Activated CD4-positive, alpha-beta memory T cell treated with anti-CD3 and anti-CD28 coated beads for 36 hours (primary cell): Measurements from ENCODE around the gene DRAM2. TPM values are rescaled to one million over a fixed set of nuclear protein-coding genes. Genes with fewer than 3 reads are reported as not detected.
"Not testable (repeated sequence)": the region's sequence is repeated elsewhere in the genome, so short reads cannot be mapped to it uniquely, and the experiment has no call there.

Experiments
- CTCF ChIA-PET: fragments of 350-600 bp; sonication (Branson Sonifier 250); formaldehyde crosslinking; loops from one replicate; lab custom pipeline; 2021; ENCODE audit warnings: antibody characterized with exemption, inconsistent platforms; lab: Charles Lee
- POLR2A ChIA-PET: fragments of 350-600 bp; sonication (Branson Sonifier 250); formaldehyde crosslinking; loops from one replicate; lab custom pipeline; 2021; ENCODE audit warnings: antibody characterized with exemption; lab: Charles Lee
- DNase-seq: peaks from one replicate; pipeline ENCODE4 v3.0.0-alpha.2; 2020
- H3K27ac Mint-ChIP-seq: one replicate; pipeline ENCODE4 v1.8.0; 2021; ENCODE audit warnings: mixed read lengths
- H3K27me3 Mint-ChIP-seq: one replicate; pipeline ENCODE4 v1.8.0; 2021; ENCODE audit warnings: mixed read lengths
- H3K36me3 Mint-ChIP-seq: one replicate; pipeline ENCODE4 v1.8.0; 2021; ENCODE audit warnings: mixed read lengths
- H3K4me1 Mint-ChIP-seq: one replicate; pipeline ENCODE4 v1.8.0; 2021; ENCODE audit warnings: low read depth, mixed read lengths
- H3K4me3 Mint-ChIP-seq: one replicate; pipeline ENCODE4 v1.8.0; 2021; ENCODE audit warnings: mild to moderate bottlenecking, mixed read lengths
- H3K9me3 Mint-ChIP-seq: one replicate; pipeline ENCODE4 v1.8.0; 2021; ENCODE audit warnings: mixed read lengths
- intact Hi-C: fragments of 100-400 bp; cut with micrococcal nuclease; formaldehyde crosslinking; loops from one replicate; pipeline ENCODE4 v1.15.1; 2023
- total RNA-seq, 2 experiments: library from RNA; stranded (reverse); gene quantifications; one replicate each; pipeline ENCODE4 v1.2.3, GENCODE V29; 2021

DRAM2 gene
- total RNA-seq, 2 experiments from 2014 or later, result 30.1 to 30.5 TPM

DNA sequence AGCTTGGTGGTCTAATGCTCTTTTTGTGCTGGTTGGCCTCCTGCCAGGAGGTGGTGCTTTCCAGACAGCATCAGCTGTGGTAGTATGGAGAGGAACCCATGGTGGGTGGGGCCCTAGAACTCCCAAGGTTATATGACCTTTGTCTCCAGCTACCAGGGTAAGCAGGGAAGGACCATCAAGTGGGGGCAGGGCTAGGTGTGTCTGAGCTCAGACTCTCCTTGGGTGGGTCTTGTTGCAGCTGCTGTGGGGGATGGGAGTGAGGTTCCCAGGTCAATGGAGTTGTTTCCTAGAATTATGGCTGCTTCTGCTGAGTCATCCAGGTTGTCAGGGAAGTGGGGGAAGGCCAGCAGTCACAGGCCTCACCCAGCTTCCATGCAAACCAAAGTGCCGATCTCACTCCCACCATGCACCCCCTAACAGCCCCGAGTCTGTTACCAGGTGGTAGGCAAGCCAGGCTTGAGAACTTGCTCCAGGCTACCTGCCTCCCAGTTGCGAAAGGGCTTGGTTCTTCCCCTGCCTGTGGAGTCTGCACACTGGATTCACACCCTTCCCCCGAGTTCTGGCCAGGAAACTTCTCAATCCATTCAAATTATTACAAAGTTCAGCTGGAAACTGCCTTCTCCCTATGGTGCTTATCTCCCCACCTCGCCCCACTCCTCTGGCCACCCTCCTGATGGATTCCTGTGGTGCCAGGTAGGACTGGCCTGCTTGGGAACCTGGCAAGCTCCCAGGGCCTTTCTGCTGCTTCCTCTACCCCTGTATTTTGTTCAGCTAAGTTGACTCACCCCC, 37.8 kb downstream of the DRAM2 start:
- POLR2A ChIA-PET, result no interaction called here
- no peaks in the 10 kb centered on the region for H3K4me1 Mint-ChIP-seq
- no peak overlapping the region for H3K27ac Mint-ChIP-seq

DNA sequence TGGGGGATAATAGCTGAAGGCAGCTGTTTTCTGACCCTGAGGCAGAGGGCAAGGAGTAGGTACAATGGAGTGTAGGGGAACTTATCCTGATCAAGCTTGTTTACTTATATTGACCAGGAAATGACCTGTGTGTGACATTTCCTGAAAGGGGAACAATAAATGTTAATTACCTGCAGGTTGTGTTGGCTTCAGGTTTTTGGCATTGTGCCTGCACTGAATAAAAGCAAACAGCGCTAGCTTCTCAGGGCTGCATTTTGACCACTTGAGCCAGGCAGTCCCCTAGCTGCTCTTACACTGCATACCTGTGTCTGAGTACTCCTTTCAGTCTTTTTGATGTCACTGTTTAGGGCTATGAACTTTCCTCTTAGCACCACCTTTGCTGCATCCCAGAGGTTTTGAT, 40.6 kb downstream of the DRAM2 start:
- ChIA-PET CTCF (no interaction called here), POLR2A (no interaction called here)
- Mint-ChIP-seq H3K9me3 (peaks cover 53% of the 10 kb centered on the region), H3K4me1 (no peaks in the 10 kb centered on the region), H3K4me3 (no peak overlapping the region), H3K27me3 (no peaks in the 10 kb centered on the region), H3K27ac (no peak overlapping the region), H3K36me3 (peaks cover 2% of the 10 kb centered on the region)
- DNase-seq, result no peak
- intact Hi-C loops, result no loop called here

More for the DNA sequence above, 37.8 kb downstream of the DRAM2 start:
- intact Hi-C loops, result no loop called here
- no peak for DNase-seq
- Mint-ChIP-seq H3K4me3 (no peak overlapping the region), H3K9me3 (peaks cover 37% of the 10 kb centered on the region), H3K36me3 (peaks cover 2% of the 10 kb centered on the region), H3K27me3 (no peaks in the 10 kb centered on the region)
- CTCF ChIA-PET, result no interaction called here

DNA sequence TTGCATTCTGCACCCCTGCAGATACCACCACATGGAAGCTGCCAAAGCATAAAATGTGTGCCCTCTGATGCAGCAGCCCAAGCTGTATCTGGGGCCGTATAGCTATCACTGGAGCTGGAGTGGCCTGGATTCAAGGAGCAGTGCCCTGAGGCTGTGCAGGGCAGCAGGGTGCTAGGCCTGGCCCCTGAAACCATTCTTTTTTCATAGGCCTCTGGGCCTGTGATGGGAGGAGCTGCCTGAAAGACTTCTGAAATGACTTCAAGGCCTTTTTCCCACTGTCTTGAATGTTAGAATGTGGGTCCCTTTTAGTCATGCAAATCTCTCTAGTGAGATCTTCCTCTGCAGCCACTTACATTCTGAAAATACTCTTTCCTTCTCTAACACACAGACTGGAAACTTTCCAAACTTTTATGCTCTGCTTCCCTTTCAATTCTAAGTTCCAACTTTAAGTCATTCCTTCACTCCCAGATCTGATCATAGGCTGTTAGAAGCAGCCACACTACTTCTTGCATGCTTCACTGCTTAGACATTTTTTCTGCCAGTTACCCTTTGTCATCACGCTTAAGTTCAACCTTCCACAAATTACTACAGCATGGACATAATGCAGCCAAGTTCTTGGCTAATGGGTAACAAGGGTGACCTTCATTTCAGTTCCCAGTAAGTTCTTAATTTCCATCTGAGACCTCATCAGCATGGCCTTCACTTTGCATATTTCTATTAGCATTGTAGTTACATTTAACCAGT, 42.4 kb downstream of the DRAM2 start:
- Mint-ChIP-seq H3K27ac (no peak overlapping the region), H3K9me3 (peaks cover 60% of the 10 kb centered on the region), H3K4me3 (no peak overlapping the region), H3K36me3 (peaks cover 2% of the 10 kb centered on the region), H3K27me3 (no peaks in the 10 kb centered on the region), H3K4me1 (no peaks in the 10 kb centered on the region)
- no peak for DNase-seq
- POLR2A ChIA-PET, result no interaction called here
- CTCF ChIA-PET, result no interaction called here
- intact Hi-C loops, result no loop called here

DNA sequence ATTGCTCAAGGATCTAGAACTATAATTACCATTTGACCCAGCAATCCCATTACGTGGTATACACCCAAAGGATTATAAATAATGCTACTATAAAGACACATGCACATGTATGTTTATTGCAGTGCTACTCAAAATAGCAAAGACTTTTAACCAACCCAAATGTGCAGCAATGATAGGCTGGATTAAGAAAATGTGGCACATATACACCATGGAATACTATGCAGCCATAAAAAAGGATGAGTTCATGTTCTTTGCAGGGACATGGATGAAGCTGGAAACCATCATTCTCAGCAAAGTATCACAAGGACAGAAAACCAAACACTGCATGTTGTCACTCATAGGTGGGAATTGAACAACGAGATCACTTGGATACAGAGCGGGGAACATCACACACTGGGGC, 44.5 kb downstream of the DRAM2 start:
- CTCF ChIA-PET, H3K36me3 Mint-ChIP-seq, H3K4me1 Mint-ChIP-seq, H3K27ac Mint-ChIP-seq, DNase-seq, POLR2A ChIA-PET, intact Hi-C loops, H3K27me3 Mint-ChIP-seq, H3K4me3 Mint-ChIP-seq: not testable (repeated sequence)
- H3K9me3 Mint-ChIP-seq, result peaks cover 46% of the 10 kb centered on the region

DNA sequence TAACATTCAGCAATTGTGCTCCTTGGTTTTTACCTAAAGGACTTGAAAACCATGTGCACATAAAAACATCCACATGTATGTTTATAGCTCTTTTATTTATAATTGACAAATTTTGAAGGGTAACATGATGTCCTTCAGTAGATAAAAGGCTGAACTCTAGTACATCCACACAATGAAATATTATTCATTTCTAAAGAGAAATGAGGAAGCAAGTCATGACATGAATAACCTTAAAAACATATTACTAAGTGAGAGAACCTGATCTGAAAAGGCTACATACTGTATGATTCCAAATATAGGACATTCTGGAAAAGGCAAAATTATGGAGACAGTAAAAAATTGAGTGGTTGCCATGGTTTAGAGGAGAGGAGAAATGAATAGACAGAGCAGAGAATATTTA, 50.3 kb downstream of the DRAM2 start:
- H3K9me3 Mint-ChIP-seq, result peaks cover 9% of the 10 kb centered on the region
- no peaks in the 10 kb centered on the region for H3K36me3 Mint-ChIP-seq
- ChIA-PET POLR2A (no interaction called here), CTCF (no interaction called here)
- H3K27me3 Mint-ChIP-seq, result peaks cover 16% of the 10 kb centered on the region
- intact Hi-C loops, result no loop called here
- no peak overlapping the region for H3K4me3 Mint-ChIP-seq
- no peaks in the 10 kb centered on the region for H3K4me1 Mint-ChIP-seq
- no peak for DNase-seq
- H3K27ac Mint-ChIP-seq, result no peak overlapping the region

DNA sequence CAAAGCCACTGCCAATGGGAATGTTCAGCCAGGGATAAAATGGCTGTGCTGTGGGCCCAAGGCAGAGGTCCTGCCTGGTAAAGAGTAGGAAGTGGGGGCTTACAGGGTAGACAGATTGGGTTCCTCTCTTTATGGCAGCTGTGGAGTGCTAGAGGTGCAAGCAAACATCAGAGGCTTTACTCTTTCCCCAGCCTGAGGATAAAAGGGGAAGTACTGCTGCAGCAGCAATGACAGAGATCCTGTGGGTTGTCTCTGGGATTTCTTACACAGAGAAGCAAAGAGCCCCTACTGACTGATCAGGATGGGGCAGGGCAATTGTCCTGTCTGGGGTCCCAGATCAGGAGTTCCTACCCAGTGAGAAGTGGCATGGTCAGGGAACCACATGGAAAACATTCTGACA, 54.2 kb downstream of the DRAM2 start:
- H3K27me3 Mint-ChIP-seq, result peaks cover 33% of the 10 kb centered on the region

DNA sequence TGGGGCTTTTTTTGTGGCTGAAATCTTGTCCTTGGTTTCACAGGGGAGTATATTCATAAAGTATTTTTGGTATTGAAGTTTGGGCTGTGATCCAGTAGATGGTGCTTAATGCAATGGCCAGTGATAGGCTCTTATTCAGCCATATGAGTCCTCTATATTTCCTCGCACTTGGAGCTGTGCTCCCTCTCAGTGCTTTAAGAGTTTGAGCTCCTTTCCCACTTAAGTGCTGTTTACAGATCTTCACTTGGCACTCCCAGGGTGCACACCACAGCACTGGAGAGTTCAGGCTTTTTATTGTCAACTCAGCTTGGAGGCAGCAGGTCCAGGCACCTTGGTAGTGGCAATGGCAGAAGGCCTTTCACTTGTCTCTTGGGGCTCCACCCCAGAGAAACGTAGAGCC, 54.9 kb downstream of the DRAM2 start:
- Mint-ChIP-seq H3K36me3 (no peaks in the 10 kb centered on the region), H3K4me3 (no peak overlapping the region), H3K4me1 (no peaks in the 10 kb centered on the region), H3K9me3 (no peaks in the 10 kb centered on the region), H3K27ac (no peak overlapping the region), H3K27me3 (peaks cover 33% of the 10 kb centered on the region)
- DNase-seq, result no peak
- ChIA-PET POLR2A (no interaction called here), CTCF (no interaction called here)
- intact Hi-C loops, result no loop called here

More for the DNA sequence above, 54.2 kb downstream of the DRAM2 start:
- Mint-ChIP-seq H3K9me3 (no peaks in the 10 kb centered on the region), H3K4me1 (no peaks in the 10 kb centered on the region), H3K4me3 (no peak overlapping the region), H3K36me3 (no peaks in the 10 kb centered on the region), H3K27ac (no peak overlapping the region)
- POLR2A ChIA-PET, result no interaction called here
- no peak for DNase-seq
- CTCF ChIA-PET, result no interaction called here
- intact Hi-C loops, result no loop called here

DNA sequence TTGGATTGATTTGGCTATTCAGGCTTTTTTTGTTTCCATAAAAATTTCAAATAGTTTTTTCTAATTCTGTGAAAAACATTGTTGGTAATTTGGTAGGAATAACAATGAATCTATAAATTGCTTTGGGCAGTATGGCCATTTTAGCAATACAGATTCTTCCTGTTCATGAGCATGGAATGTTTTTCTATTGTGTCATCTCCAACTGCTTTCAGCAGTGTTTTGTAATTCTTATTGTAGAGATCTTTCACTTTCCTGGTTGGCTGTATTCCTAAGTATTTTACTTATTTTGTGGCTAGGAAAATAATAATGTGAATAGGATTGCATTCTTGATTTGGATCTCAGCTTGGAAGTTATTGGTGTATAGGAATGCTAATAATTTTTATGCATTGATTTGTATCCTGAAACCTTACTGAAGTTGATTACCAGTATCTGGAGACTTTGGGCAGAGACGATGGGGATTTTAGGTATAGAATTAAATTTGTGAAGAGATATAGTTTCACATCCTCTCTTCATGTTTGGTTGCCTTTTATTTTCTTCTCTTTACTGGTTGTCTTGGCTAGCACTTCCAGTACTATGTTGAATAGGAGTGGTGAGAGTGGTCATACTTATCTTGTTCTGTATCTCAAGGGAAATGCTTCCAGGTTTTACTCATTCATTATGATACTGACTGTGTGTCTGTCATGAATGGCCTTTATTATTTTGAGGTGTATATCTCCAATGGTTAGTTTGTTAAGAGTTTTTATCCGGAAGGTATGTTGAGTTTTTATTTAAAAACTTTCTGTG, 57.3 kb downstream of the DRAM2 start:
- Mint-ChIP-seq H3K4me3 (no peak overlapping the region), H3K36me3 (no peaks in the 10 kb centered on the region), H3K4me1 (no peaks in the 10 kb centered on the region), H3K27ac (no peak overlapping the region), H3K9me3 (peaks cover 2% of the 10 kb centered on the region), H3K27me3 (peaks cover 31% of the 10 kb centered on the region)
- no peak for DNase-seq
- intact Hi-C loops, result no loop called here
- ChIA-PET CTCF (no interaction called here), POLR2A (no interaction called here)

DNA sequence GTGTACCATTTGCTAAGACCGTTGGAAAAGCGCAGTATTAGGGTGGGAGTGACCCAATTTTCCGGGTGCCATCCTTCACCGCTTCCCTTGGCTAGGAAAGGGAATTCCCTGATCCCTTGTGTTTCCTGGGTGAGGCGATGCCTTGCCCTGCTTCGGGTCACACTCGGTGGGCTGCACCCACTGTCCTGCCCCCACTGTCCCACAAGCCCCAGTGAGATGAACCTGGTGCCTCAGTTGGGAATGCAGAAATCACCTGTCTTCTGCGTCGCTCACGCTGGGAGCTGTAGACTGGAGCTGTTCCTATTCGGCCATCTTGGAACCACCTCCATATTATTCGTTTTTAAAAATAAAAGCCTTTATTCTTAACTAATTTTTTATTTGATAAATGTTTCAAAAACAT, 60.6 kb downstream of the DRAM2 start:
- DNase-seq, H3K4me1 Mint-ChIP-seq, H3K36me3 Mint-ChIP-seq, CTCF ChIA-PET, POLR2A ChIA-PET, H3K4me3 Mint-ChIP-seq, H3K27ac Mint-ChIP-seq, H3K9me3 Mint-ChIP-seq, intact Hi-C loops: not testable (repeated sequence)
- peaks cover 25% of the 10 kb centered on the region for H3K27me3 Mint-ChIP-seq

DNA sequence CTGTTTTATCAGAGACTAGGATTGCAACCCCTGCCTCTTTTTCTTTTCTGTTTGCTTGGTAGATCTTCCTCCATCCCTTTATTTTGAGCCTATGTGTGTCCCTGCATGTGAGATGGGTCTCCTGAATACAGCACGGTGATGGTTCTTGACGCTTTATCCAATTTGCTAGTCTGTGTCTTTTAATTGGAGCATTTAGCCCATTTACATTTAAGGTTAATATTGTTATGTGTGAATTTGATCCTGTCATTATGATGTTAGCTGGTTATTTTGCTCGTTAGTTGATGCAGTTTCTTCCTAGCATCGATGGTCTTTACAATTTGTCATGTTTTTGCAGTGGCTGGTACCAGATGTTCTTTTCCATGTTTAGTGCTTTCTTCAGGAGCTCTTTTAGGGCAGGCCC, 62.6 kb downstream of the DRAM2 start:
- H3K4me1 Mint-ChIP-seq, H3K9me3 Mint-ChIP-seq, DNase-seq, intact Hi-C loops, H3K36me3 Mint-ChIP-seq, POLR2A ChIA-PET, CTCF ChIA-PET, H3K4me3 Mint-ChIP-seq, H3K27ac Mint-ChIP-seq: not testable (repeated sequence)
- peaks cover 10% of the 10 kb centered on the region for H3K27me3 Mint-ChIP-seq
